Fibroblast of pulmonary artery (primary cell): ENCODE data around the gene HAUS3.

ENCODE experiments used
- DNase-seq: peaks from one replicate; pipeline ENCODE4 v3.0.0-alpha.2; 2010; ENCODE audit warnings: low read depth
- H3K4me3 ChIP-seq: replicated peaks from 2 replicates; pipeline ENCODE4 v1.5.1; 2011; ENCODE audit warnings: low read depth, mild to moderate bottlenecking, control low read depth, low read length, moderate library complexity
- TF ChIP-seq, protein P1 (sequence below): IDR thresholded peaks from 2 replicates; pipeline ENCODE4 v1.5.1; 2011; ENCODE audit warnings: mild to moderate bottlenecking, control low read depth, low read length, inconsistent platforms; ENCODE audit errors: missing control alignments

Gene HAUS3, protein sequence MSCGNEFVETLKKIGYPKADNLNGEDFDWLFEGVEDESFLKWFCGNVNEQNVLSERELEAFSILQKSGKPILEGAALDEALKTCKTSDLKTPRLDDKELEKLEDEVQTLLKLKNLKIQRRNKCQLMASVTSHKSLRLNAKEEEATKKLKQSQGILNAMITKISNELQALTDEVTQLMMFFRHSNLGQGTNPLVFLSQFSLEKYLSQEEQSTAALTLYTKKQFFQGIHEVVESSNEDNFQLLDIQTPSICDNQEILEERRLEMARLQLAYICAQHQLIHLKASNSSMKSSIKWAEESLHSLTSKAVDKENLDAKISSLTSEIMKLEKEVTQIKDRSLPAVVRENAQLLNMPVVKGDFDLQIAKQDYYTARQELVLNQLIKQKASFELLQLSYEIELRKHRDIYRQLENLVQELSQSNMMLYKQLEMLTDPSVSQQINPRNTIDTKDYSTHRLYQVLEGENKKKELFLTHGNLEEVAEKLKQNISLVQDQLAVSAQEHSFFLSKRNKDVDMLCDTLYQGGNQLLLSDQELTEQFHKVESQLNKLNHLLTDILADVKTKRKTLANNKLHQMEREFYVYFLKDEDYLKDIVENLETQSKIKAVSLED

DNA sequence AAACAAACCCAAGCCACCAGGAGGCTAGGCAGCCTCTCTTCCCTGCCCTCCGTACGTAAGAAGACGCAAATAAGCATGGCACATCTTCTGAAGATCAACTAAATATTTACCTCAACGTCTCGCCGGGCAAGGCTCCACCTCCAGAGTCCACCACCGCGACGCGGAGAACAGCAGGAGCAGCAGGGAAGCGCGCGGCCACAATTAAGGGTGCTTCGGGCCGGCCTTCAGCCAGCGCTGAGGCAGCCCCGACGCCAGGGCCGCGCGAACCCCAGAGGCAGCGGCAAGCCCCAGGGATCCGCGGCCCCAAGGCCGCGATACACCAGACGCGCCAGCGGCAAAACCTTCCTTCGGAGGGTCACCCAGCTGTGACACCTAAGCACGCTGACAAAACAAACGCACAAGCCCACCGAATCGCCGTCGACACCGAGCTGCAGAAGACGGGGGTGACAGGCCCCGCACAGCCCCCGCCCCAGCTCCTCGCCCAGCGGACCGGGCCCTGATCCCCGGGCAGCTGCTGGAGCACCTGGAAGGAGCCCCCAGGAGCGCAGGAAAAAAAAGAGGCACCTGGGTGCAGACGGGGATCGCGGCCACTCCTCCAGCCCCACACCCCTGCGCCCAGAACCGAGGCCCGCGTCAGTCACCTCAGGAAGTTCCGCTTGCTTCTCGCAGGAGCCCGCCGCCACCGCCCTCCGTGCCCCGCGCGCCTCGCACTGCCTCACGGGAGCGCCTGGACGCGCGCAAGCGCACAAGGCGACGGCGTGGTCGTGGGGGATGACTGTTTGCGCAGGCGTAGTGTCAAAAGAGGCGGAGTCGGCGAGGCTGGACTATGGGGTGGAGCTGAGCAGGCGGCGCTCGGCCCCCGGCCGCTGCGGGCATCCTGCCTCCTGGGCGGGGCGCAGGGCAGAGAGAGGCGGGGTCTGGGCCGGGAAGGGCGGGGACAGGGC, at the start of gene HAUS3, which contains the start of gene POLN:
Gene HAUS3 (minus strand): TSS at position 712 of the 944 bp plus-strand sequence. CDS start 1,175 bp downstream, outside the sequence.
Gene POLN (minus strand): TSS at position 712 of the 944 bp plus-strand sequence. CDS start 12,890 bp downstream, outside the sequence.
- TF ChIP-seq, protein P1, sequence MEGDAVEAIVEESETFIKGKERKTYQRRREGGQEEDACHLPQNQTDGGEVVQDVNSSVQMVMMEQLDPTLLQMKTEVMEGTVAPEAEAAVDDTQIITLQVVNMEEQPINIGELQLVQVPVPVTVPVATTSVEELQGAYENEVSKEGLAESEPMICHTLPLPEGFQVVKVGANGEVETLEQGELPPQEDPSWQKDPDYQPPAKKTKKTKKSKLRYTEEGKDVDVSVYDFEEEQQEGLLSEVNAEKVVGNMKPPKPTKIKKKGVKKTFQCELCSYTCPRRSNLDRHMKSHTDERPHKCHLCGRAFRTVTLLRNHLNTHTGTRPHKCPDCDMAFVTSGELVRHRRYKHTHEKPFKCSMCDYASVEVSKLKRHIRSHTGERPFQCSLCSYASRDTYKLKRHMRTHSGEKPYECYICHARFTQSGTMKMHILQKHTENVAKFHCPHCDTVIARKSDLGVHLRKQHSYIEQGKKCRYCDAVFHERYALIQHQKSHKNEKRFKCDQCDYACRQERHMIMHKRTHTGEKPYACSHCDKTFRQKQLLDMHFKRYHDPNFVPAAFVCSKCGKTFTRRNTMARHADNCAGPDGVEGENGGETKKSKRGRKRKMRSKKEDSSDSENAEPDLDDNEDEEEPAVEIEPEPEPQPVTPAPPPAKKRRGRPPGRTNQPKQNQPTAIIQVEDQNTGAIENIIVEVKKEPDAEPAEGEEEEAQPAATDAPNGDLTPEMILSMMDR: peak; percentile 16

DNA sequence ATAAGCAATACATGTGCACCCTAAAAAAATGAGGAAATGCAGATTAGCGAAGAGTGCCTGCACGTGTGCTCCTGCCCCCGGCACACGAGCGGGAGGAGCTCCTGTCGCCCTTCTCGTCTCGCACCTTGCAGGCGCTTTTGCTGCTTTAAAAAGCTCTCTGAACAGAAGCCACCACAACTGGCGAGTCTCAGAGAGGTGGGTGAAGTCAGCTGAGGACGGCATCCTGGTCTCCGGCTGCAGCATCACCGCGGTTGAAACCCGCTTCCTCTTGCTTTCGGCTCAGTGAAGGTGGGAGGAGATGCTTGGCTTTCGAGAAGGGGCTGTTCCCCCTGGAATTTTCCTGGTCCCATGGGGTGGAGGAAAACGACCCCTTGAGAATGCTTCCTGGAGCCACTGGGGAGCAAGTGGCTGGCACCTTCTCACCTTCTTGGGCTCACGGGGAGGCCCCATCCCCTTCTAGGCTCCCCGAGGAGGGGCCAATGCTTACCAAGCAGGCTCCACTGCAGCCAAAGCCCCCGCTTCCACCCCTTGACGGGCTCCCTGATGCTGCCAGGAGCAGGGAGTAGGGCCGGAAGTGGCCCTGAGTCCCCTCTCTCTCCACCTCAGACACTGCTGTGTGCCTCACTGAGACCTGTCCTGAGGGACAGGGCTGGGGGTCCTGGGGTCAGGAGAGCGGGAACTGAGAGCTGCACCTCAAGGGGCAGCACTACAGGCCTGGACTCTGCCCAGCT, 49.2 kb upstream of the HAUS3 start:
- TF ChIP-seq, protein P1: no peak
- no peak overlapping the region for H3K4me3 ChIP-seq
- DNase-seq: no peak

More for the DNA sequence above, at the start of gene HAUS3, which contains the start of gene POLN:
- peak; percentile 98 for DNase-seq
- peak within 1 kb of the TSS; percentile 90 for H3K4me3 ChIP-seq

DNA sequence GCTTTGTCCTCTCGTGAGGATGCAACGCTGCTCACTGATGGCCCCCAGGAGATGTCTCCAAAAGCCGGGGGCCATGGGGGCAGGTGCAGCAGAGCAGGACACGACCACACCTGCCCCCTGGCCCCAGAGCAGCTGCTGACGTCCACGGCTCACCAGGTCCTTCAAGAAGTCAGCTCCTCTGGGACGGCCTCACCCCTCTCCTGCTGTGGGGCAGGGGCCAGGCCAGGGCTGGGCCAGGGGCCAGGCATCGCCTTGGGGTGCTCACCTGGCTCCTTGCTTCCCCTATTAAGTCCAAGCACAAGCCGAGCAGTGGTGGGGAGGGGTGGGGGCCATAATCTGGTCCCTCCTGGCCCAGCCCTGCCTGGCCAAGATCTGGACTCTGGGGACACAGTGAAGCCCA, 48.6 kb upstream of the HAUS3 start:
- TF ChIP-seq, protein P1: no peak
- H3K4me3 ChIP-seq: no peak overlapping the region
- no peak for DNase-seq

DNA sequence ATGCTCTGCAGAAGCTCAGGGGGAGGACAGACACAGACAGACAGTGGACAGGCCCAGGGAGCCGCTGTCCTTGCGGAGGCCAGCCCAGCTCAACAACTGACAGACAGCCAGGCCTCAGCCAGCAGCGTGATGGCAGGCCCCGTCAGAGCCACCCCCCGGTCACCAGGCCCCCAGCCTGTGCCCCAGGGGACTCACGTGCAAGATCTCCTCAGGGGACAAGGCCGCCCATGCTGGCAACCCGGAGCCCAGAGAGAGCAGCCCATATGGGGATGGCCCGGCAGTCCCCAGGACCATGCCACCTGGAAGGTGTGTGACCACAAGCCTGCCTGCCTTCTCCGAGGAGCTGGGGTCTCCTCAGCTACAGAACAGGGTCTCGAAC, 48.0 kb upstream of the HAUS3 start:
- no peak overlapping the region for H3K4me3 ChIP-seq
- DNase-seq: no peak
- TF ChIP-seq, protein P1: no peak

DNA sequence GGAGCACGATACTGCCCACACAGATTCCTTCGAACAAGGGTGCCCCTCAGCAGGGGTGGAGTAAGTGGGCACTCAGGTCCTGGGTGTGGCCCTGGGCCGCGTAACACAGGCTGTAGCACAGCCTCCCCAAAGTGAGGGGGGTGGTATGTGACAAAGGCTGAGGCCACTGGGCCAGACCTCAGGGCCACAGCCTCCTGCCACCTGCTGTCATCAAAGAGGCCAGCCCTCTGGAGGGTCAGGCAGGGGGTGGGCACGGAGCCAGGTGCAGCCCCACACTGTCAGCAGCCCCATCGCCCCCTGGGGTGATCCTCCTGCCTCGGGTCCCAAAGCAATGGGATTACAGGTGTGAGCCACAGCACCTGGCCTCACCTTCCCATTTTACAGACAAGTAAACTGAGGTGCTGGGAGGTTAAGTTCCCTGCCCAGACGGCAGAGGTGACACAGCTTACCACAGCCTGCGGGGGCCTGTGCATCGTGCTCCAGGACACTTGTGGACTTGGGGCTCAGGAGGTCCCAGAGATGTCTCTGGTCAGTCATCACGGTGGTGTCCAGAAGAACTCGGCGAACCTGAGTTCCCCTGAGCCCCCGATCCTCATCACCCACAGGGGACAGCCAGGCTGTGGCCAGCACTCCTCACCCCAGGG, 47.5 kb upstream of the HAUS3 start:
- no peak for DNase-seq
- TF ChIP-seq, protein P1: no peak
- H3K4me3 ChIP-seq: no peak overlapping the region
